Motor neuron (in vitro differentiated cells): ENCODE results near the gene ATXN7L1. TPM values are rescaled to one million over a fixed set of nuclear protein-coding genes. Genes with fewer than 3 reads are reported as not detected.
A peak's percentile ranks its signal among the peaks of the same experiment; 100 is the strongest.
"Not testable (repeated sequence)": the region's sequence is repeated elsewhere in the genome, so short reads cannot be mapped to it uniquely, and the experiment has no call there.

Experiments
- ATAC-seq, 8 experiments: fragments of 200-7000 bp; cut with Tn5 transposase; replicated peaks in 6 of 8; 2 replicates each; pipeline ENCODE4 v1.8.0; 2021; ENCODE audit warnings: mild to moderate bottlenecking in 8 of 8, moderate library complexity in 8 of 8
- H3K27ac ChIP-seq, 2 donors: fragments of 250-450 bp; sonication (Bioruptor Pico); 2 replicates each; pipeline ENCODE4 v1.9.0; 2021; ENCODE audit warnings: antibody characterized with exemption in 2 of 2, mild to moderate bottlenecking in 2 of 2, moderate library complexity in 1 of 2
- H3K4me1 ChIP-seq, 2 donors: fragments of 250-450 bp; sonication (Bioruptor Pico); replicated peaks in 1 of 2; 2 replicates each; pipeline ENCODE4 v1.6.1; 2021; ENCODE audit warnings: antibody characterized with exemption in 2 of 2, mild to moderate bottlenecking in 2 of 2, moderate library complexity in 1 of 2
- H3K4me3 ChIP-seq, 5 donors: fragments of 250-450 bp; sonication (Bioruptor Pico); 2 replicates each; pipeline ENCODE4 v1.9.0; 2021; ENCODE audit warnings: antibody characterized with exemption in 5 of 5, mild to moderate bottlenecking in 5 of 5, moderate library complexity in 4 of 5
- WGBS, 10 experiments: fragments of 450-650 bp; shearing (Covaris generic); methylation state at CpG; one replicate each; pipeline ENCODE4 v1.0.0; 2022; 5-methylcytosine and 5-hydroxymethylcytosine counted together
- in situ Hi-C, 9 experiments: fragments of 400-800 bp; cut with MboI; loops; one replicate each; pipeline ENCODE4 v1.15.0; 2021; ENCODE audit warnings: low sequenced_read_pairs in 9 of 9, low pct_unique_long_range_greater_than_20kb in 2 of 9; ENCODE audit not compliant: unreplicated experiment in 9 of 9
- total RNA-seq, 8 experiments: library from RNA; unstranded; fragments of 300-600 nt; gene quantifications; 2 replicates each; pipeline versions ENCODE4 v1.2.3 to v1.2.4, GENCODE V29; 2022

ATXN7L1 gene
- total RNA-seq, 8 experiments from 2014 or later = 6.5 to 23.7 (median 10.6) TPM

DNA sequence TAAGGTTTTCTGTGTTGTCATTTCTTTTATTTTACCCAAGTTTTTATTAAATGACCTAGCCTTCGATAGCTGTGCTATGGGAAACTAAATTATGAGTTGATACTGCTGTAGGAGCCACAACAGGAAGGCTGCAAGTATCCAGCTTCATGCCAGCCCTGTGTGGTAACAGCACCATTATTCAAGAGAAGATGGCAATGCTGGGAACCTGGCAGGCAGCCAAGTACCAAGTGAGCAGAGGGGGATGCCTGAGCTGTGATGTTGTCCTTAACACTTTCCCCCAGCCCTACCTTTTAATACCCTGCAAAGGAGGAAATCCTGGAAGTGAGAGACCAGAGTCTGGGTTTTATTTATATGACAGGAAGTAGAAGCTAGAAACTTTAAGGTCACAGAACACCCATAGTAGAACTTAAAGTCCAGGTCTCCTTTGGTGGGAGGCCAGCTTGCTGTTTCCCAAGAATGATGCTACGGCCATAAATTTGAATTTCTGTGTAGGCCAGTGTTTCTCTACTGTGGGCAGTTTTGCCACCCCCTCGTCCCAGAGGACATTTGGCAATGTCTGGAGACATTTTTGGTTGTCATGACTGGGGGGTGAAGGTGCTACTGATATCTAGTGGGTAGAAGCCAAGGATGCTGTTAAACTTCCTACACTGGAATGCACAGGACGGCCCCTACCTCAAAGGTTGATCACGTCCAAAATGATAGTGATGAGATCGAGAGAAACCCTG lies 9.2 kb upstream of the ATXN7L1 start:
- no peak overlapping the region for H3K27ac ChIP-seq
- 80 to 100% (median 93%) methylated on average over 1 to 5 of the region's 6 CpGs for WGBS, 10 experiments
- H3K4me3 ChIP-seq = no peak overlapping the region
- ATAC-seq = peak in 3 of 8 experiments; percentile 64 to 99 (median 74)
- in situ Hi-C loops = loop anchor here in 1 of 9 experiments (25.0 kb wide), 1 partner anchor 127 kb away; no protein-coding TSS in a partner anchor
- H3K4me1 ChIP-seq = no peaks in the 10 kb centered on the region

DNA sequence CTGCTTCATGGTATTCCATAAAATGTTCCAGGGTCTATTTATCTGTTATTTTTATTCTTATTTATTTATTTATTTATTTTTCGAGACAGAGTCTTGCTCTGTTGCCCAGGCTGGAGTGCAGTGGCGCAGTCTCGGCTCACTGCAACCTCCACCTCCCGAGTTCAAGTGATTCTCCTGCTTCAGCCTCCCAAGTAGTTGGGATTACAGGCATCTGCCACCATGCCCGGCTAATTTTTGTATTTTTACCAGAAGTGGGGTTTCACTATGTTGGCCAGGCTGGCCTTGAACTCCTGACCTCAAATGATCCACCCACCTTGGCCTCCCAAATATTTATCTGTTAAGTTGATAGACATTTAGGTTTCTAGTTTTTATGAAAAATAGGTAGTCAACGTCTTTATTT lies 6.8 kb upstream of the ATXN7L1 start:
- H3K4me3 ChIP-seq, H3K27ac ChIP-seq, ATAC-seq: not testable (repeated sequence)
- in situ Hi-C loops = loop anchor here in 1 of 9 experiments (25.0 kb wide), 1 partner anchor 129 kb away; no protein-coding TSS in a partner anchor
- H3K4me1 ChIP-seq = peaks cover 9 to 13% of the 10 kb centered on the region in 2 donors
- WGBS, 10 experiments = 76 to 98% (median 90%) methylated on average over 1 to 6 of the region's 6 CpGs

DNA sequence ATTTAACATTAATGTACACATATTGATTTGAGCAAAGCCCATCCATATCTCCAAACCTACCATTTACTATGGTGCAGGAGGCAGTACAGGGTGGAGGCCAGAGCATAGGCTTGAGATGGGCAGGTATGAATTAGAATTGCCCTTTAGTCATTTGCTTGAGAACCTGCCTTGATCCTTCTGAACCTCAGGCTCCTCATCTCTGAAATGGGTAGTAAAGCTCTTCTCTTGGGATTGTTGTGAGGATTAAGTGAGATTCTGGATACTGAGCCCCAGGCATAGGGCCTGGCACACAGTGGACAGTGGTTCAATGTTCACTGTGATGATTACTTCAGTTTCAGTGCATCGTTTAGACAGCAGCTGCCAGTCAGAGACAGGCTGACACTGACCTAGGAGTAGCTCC lies 5.0 kb upstream of the ATXN7L1 start:
- no peak overlapping the region for H3K27ac ChIP-seq
- in situ Hi-C loops = loop anchor here in 1 of 9 experiments (25.0 kb wide), 1 partner anchor 131 kb away; no protein-coding TSS in a partner anchor
- WGBS, 10 experiments = 14 to 100% (median 86%) methylated on average over 1 of the region's 1 CpG; no CpG with 5 or more reads in 6 of the 10 experiments
- ATAC-seq = no peak
- H3K4me1 ChIP-seq = peaks cover 11 to 20% of the 10 kb centered on the region in 2 donors
- H3K4me3 ChIP-seq = no peak overlapping the region

DNA sequence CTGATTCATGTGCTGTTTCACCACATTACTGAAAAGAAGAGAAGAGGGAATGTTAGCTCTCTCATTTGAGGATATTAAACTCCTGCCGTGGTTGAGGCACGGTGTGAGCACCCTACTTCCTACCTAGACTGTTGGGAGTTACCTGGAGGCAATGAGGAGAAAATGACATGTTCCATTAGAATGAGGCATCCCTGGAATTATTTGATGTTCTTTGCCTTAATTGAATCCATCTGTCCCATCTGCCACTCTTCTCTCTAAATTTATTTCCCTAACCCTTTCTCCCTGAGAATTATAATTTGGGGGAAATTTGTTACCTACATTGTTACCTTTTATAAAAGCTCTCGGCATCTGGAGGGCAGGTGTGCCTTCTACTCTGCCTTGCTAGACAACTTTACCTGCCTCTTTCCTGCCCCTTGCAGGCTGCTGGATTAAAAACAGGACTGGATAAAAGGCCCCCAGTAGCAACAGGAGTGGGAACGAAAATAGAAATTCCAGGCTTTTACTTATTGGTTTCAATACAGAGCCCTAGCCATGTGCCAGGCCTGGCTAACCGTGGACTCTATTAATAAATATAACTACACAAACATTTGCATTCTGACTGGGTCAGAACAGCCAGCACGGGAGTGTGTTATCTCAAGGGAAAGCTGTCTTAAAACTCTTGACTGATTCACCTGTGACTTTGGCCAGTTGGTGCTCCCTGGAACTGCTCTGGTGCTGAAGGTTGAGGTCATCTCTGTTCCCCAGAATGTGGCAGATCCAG lies 4.4 kb upstream of the ATXN7L1 start:
- WGBS, 10 experiments = 49 to 100% (median 85%) methylated on average over 2 to 6 of the region's 6 CpGs
- ATAC-seq = no peak
- H3K4me1 ChIP-seq = peaks cover 11 to 20% of the 10 kb centered on the region in 2 donors
- in situ Hi-C loops = loop anchor here in 1 of 9 experiments (25.0 kb wide), 1 partner anchor 132 kb away; no protein-coding TSS in a partner anchor
- H3K4me3 ChIP-seq = no peak overlapping the region
- no peak overlapping the region for H3K27ac ChIP-seq

DNA sequence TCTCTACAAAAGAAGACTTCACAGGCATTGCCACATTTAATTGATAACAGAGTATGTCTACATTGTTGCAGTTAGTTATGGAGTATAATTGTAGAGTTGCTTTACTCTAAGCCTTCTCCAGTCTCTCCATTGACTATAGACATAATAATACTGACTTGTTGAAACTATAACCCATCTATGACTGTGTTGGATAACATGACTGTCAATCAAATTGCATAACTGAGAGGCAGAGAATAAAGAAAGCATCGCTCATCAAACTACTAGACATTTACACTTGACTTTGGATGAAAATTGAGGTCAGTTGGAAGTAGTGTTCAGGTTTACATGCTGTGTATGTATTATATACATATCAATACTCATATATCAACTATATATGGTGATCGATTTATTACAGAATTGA lies 3.4 kb upstream of the ATXN7L1 start:
- Histone ChIP-seq H3K4me1 (peaks cover 17 to 26% of the 10 kb centered on the region in 2 donors), H3K4me3 (no peak overlapping the region), H3K27ac (no peak overlapping the region)
- 86 to 100% (median 100%) methylated on average over 1 to 2 of the region's 2 CpGs; no CpG with 5 or more reads in 1 of the 10 experiments for WGBS, 10 experiments
- in situ Hi-C loops = loop anchor here in 1 of 9 experiments (25.0 kb wide), 1 partner anchor 133 kb away; no protein-coding TSS in a partner anchor
- no peak for ATAC-seq

DNA sequence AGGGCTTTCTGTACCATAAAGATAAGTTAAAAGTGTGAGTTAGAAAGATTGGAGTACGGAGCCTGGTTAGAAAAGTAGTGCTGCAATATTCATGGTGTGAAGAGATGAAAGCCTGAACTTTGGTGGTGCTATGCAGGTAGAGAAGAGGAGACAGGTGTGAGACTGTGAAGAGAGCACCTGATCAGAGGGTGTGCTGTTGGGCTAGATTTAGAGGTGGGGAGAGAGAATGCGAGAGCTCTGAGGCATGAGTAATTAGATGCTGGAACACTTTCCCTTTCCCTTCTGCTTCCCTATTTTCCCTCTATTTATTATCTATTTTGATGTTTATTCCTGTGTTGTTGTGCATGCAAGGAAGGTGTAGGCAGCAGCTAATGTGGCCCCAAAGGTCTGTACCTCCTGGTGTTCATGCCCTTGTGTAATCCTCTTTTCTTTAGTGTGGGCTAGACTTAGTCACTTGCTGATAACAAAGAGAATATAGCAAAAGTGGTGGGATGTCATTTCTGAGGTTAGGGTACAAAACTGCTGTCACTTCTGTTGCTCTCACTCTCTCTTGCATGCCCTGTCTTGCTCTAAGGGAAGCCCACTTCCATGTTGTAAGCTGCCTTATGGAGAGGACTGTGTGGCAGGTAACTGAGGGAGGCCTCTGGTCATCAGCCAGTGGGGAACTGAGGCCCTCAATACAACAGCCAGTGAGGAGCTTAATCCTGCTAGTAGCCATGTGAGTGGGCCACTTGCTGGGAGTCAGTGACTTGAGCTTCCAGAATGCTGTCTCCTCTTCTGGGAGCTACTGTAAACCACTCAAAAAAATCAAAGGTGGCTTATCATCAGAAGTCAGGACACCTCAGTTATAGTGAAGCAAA lies 2.6 kb upstream of the ATXN7L1 start:
- ATAC-seq = no peak
- Histone ChIP-seq H3K27ac (no peak overlapping the region), H3K4me3 (peak overlapping the region in 1 of 5 donors; percentile 98), H3K4me1 (peaks cover 17 to 30% of the 10 kb centered on the region in 2 donors)
- in situ Hi-C loops = loop anchor here in 1 of 9 experiments (25.0 kb wide), 1 partner anchor 133 kb away; no protein-coding TSS in a partner anchor
- WGBS, 10 experiments = 57 to 100% (median 100%) methylated on average over 1 to 2 of the region's 2 CpGs; no CpG with 5 or more reads in 2 of the 10 experiments

DNA sequence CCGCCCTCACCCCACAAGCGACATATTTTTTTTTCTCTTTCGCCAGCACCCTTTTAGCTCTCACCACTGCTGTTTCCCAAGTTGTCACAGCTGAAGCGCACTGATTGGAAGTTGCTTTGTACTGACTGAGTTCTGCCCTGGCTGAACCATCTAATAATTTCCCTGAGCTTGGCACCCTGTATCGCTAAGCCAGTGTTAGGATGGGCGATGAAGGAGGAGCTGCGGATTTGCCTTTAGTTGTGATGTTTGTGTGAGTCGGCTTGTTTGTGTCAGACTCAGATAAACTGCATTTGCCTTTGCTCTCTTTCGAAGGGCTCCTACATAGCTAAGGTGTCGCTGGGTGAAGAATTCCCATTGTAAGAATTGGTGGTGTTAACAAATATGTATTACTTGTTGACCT lies 1.3 kb upstream of the ATXN7L1 start:
- Histone ChIP-seq H3K4me3 (peak overlapping the region; percentile 53 to 98 (median 77)), H3K4me1 (peaks cover 17 to 30% of the 10 kb centered on the region in 2 donors), H3K27ac (no peak overlapping the region)
- in situ Hi-C loops = loop anchor here in 1 of 9 experiments (25.0 kb wide), 1 partner anchor 135 kb away; no protein-coding TSS in a partner anchor
- 0 to 73% (median 35%) methylated on average over 1 to 8 of the region's 10 CpGs; no CpG with 5 or more reads in 2 of the 10 experiments for WGBS, 10 experiments
- no peak for ATAC-seq

DNA sequence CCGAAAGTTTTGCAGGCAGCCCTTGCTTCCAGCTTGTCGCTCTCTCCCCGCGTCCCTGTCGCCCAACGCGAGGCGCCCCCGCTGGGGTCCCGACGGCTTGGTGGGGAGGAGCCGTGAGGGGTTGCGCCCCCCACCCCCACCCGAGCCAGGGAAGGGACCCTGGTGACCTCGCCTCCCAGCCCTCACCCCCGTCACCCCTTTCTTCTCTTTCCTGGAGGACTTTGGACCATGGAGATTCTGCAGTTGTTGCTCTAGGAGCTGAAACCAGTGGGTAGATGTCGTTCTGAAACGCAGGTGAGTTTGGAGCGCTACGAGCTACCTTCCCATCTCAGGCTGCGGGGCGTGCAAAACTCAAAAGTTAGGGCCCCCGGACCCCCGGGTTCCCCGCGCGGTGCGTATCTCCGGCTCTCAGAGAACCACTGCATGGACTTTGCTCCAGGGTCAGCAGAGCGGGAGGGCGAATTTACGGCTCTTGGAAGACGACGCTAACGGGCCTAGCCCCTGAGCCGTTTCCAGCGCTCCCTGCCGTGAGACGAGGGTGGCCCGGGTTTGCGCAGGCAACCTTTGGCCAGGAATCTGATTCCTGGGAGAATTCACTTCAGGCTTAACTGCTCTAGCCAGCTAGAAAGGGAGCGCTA lies 684 bp upstream of the ATXN7L1 start:
- peak; percentile 4 to 37 (median 28) for ATAC-seq
- 0 to 8% (median 0%) methylated on average over 2 to 15 of the region's 42 CpGs; no CpG with 5 or more reads in 2 of the 10 experiments for WGBS, 10 experiments
- in situ Hi-C loops = loop anchor here in 1 of 9 experiments (25.0 kb wide), 1 partner anchor 135 kb away; no protein-coding TSS in a partner anchor
- Histone ChIP-seq H3K27ac (no peak overlapping the region), H3K4me3 (peak overlapping the region; percentile 53 to 98 (median 77)), H3K4me1 (peaks cover 17 to 30% of the 10 kb centered on the region in 2 donors)

DNA sequence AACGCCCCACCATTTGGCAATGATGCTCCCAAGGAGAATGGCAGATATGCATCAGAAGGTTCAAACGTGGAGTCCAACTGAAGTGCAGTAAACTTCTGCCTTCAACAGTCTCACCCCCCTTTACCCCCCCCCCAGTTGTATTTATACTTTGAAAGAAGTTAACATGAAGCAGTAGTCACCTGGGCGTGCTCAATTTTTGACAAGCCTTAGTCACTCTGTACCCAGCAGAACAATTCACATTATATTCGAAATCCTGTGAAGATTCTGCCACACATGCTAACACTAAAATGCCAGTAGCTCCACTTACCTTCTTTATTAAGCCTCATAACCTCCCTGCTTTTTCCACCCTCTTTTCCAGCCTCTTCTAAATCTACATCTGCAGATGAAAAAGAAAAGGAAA lies 894 bp downstream of the ATXN7L1 start:
- H3K27ac ChIP-seq = no peak overlapping the region
- peaks cover 17 to 30% of the 10 kb centered on the region in 2 donors for H3K4me1 ChIP-seq
- 0 to 80% (median 16%) methylated on average over 1 to 4 of the region's 4 CpGs for WGBS, 10 experiments
- in situ Hi-C loops = loop anchor here in 1 of 9 experiments (25.0 kb wide), 1 partner anchor 137 kb away; no protein-coding TSS in a partner anchor
- ATAC-seq = no peak
- H3K4me3 ChIP-seq = peak overlapping the region; percentile 53 to 98 (median 77)

DNA sequence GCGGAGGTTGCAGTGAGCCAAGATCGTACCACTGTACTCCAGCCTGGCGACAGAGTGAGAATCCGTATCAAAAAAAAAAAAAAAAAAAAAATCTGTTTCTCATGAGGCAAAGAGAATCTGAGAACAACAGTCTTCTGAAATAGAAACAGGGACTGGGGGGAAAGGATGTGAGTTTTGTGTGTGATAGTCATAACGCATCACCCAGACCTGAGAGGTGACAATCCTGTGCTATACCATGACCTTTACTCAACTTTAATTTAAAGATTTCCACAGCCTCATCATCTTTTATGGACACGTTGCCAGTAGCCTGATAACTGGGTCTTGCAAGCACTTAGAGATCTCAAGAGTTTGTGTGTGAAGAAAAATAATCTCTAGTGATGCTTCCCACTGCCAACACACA lies 2.3 kb downstream of the ATXN7L1 start:
- 57 to 100% (median 93%) methylated on average over 1 to 6 of the region's 6 CpGs; no CpG with 5 or more reads in 2 of the 10 experiments for WGBS, 10 experiments
- no peak overlapping the region for H3K27ac ChIP-seq
- peaks cover 17 to 25% of the 10 kb centered on the region in 2 donors for H3K4me1 ChIP-seq
- no peak overlapping the region for H3K4me3 ChIP-seq
- in situ Hi-C loops = no loop called here
- ATAC-seq = no peak

DNA sequence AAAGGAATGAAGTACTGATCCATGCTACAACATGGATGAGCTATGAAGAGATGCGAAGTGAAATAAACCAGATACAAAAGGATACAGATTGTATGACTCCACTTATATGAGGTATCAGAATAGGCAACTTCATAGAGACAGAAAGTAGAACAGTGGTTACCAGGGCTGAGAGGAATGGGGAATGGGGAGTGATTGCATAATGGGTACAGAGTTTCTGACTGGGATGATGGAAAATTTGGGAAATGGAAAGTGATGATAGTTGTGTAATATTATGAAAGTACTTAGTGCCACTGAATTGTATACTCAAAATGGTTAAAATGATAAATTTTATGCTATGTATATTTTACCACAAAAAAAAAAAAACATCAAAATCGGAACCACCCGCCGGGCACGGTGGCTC lies 3.9 kb downstream of the ATXN7L1 start:
- H3K4me1 ChIP-seq = peaks cover 6 to 11% of the 10 kb centered on the region in 2 donors
- no peak for ATAC-seq
- H3K4me3 ChIP-seq = no peak overlapping the region
- WGBS, 10 experiments = 90 to 100% (median 100%) methylated on average over 1 to 5 of the region's 5 CpGs; no CpG with 5 or more reads in 1 of the 10 experiments
- no peak overlapping the region for H3K27ac ChIP-seq
- in situ Hi-C loops = no loop called here
